CD4-positive, alpha-beta T cell treated with Interferon alpha-2 for 1 hour (primary cell): ENCODE data around the gene OSBPL10.
"Not testable (repeated sequence)": the region's sequence is repeated elsewhere in the genome, so short reads cannot be mapped to it uniquely, and the experiment has no call there.

ENCODE experiments used
- DNase-seq, 2 donors: peaks; one replicate each; pipeline ENCODE4 v3.0.0-alpha.2; 2020 to 2022

The OSBPL10 gene

GRCh38 chr3:31882895-31883294 is 98.2 kb downstream of the OSBPL10 start:
- no peak for DNase-seq

- no peak for DNase-seq
Observed at GRCh38 chr3:31882431-31882830, 98.6 kb downstream of the OSBPL10 start.

- no peak for DNase-seq
Observed at GRCh38 chr3:31880482-31881078, 100.5 kb downstream of the OSBPL10 start.

GRCh38 chr3:31880020-31880419 is 101.0 kb downstream of the OSBPL10 start:
- no peak for DNase-seq

GRCh38 chr3:31879365-31879764 is 101.7 kb downstream of the OSBPL10 start:
- DNase-seq = no peak

- DNase-seq = no peak
Observed at GRCh38 chr3:31878231-31878838, 102.7 kb downstream of the OSBPL10 start.

GRCh38 chr3:31876331-31876730 is 104.7 kb downstream of the OSBPL10 start:
- DNase-seq = no peak

GRCh38 chr3:31875437-31875836 is 105.6 kb downstream of the OSBPL10 start:
- DNase-seq = no peak

GRCh38 chr3:31873254-31873820 is 107.7 kb downstream of the OSBPL10 start:
- DNase-seq = no peak

- no peak for DNase-seq
Observed at GRCh38 chr3:31871939-31872507, 109.0 kb downstream of the OSBPL10 start.

- not testable (repeated sequence) for DNase-seq
Observed at GRCh38 chr3:31870111-31870510, 111.0 kb downstream of the OSBPL10 start.

- no peak for DNase-seq
Observed at GRCh38 chr3:31868236-31868635, 112.8 kb downstream of the OSBPL10 start.

GRCh38 chr3:31862666-31863279 is 118.3 kb downstream of the OSBPL10 start:
- no peak for DNase-seq

GRCh38 chr3:31861826-31862225 is 119.2 kb downstream of the OSBPL10 start:
- no peak for DNase-seq

GRCh38 chr3:31860642-31861041 is 120.4 kb downstream of the OSBPL10 start:
- DNase-seq = not testable (repeated sequence)

GRCh38 chr3:31859245-31859644 is 121.8 kb downstream of the OSBPL10 start:
- no peak for DNase-seq

- no peak for DNase-seq
Observed at GRCh38 chr3:31858439-31858838, 122.6 kb downstream of the OSBPL10 start.

GRCh38 chr3:31853580-31853979 is 127.5 kb downstream of the OSBPL10 start:
- no peak for DNase-seq

- DNase-seq = no peak
Observed at GRCh38 chr3:31851278-31851677, 129.8 kb downstream of the OSBPL10 start.

- no peak for DNase-seq
Observed at GRCh38 chr3:31848911-31849310, 132.2 kb downstream of the OSBPL10 start.

GRCh38 chr3:31848163-31848818 is 132.8 kb downstream of the OSBPL10 start:
- no peak for DNase-seq

GRCh38 chr3:31847760-31848159 is 133.3 kb downstream of the OSBPL10 start:
- DNase-seq = no peak

GRCh38 chr3:31841515-31841914 is 139.5 kb downstream of the OSBPL10 start:
- DNase-seq = no peak
